ENCODE data around the gene ZNF860. TPM values are rescaled to one million over a fixed set of nuclear protein-coding genes. Genes with fewer than 3 reads are reported as not detected.

Gene ZNF860
- polyA plus RNA-seq, 3 donors = not detected

DNA sequence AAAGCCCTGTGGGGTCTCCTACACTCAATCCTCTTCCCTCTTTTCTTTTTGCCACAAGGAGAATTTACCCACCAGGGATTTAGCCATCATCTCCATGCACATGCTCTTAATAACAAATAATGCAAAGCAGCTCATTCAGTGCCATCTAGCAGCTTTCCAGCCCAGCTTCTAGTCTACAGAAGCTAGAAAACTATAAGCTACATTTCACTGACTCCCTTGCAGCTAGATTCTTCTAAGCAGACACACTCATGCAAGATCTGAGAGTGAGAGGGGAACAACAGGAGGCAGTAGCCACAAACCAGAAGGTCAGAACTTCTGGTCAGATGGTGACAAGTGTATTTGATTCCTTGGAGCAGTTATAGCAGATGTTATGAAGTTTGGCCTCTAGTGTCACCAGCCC, 26.0 kb upstream of the ZNF860 start:
- Histone ChIP-seq H3K9ac (ENCODE audit: insufficient read depth, low read length, poor library complexity, severe bottlenecking) (no peak overlapping the region), H3K4me2 (replicated peaks; ENCODE audit: extremely low read depth, low read length, poor library complexity, severe bottlenecking) (no peak overlapping the region), H3K9me3 (replicated peaks in 1 of 2; ENCODE audit: control insufficient read depth in 1 of 2, insufficient read depth in 1 of 2, low read length in 2 of 2) (peaks cover 10 to 14% of the 10 kb centered on the region in 2 donors), H4K20me1 (ENCODE audit: insufficient read depth, low read length) (no peaks in the 10 kb centered on the region), H3K4me3 (replicated peaks in 1 of 3; ENCODE audit: low read depth in 2 of 3, low read length in 3 of 3) (no peak overlapping the region), H3K79me2 (ENCODE audit: insufficient read depth, low read length) (no peaks in the 10 kb centered on the region), H3K4me1 (ENCODE audit: control insufficient read depth in 1 of 2, insufficient read depth in 2 of 2, low read length in 2 of 2) (no peaks in the 10 kb centered on the region), H2AFZ (ENCODE audit: insufficient read depth, low read depth, low read length, poor library complexity, severe bottlenecking) (no peak overlapping the region), H3K36me3 (replicated peaks in 1 of 2; ENCODE audit: control insufficient read depth in 1 of 2, insufficient read depth in 2 of 2, low read length in 2 of 2) (no peaks in the 10 kb centered on the region), H3K27me3 (ENCODE audit: control insufficient read depth in 2 of 2, insufficient read depth in 2 of 2, low read length in 2 of 2) (no peaks in the 10 kb centered on the region), H3K27ac (ENCODE audit: low read depth in 1 of 2, low read length in 2 of 2) (no peak overlapping the region)
- Mint-ChIP-seq H3K36me3 (no peaks in the 10 kb centered on the region), H3K27me3 (ENCODE audit: low read depth in 3 of 3) (peaks cover 1 to 10% (median 6%) of the 10 kb centered on the region in 3 donors), H3K27ac (peak overlapping the region in 1 of 7 donors; percentile 34), H3K9me3 (peaks cover 0 to 15% (median 9%) of the 10 kb centered on the region in 7 donors), H3K4me3 (no peak overlapping the region), H3K4me1 (no peaks in the 10 kb centered on the region)
- DNase-seq = no peak
- TF ChIP-seq, protein P1, sequence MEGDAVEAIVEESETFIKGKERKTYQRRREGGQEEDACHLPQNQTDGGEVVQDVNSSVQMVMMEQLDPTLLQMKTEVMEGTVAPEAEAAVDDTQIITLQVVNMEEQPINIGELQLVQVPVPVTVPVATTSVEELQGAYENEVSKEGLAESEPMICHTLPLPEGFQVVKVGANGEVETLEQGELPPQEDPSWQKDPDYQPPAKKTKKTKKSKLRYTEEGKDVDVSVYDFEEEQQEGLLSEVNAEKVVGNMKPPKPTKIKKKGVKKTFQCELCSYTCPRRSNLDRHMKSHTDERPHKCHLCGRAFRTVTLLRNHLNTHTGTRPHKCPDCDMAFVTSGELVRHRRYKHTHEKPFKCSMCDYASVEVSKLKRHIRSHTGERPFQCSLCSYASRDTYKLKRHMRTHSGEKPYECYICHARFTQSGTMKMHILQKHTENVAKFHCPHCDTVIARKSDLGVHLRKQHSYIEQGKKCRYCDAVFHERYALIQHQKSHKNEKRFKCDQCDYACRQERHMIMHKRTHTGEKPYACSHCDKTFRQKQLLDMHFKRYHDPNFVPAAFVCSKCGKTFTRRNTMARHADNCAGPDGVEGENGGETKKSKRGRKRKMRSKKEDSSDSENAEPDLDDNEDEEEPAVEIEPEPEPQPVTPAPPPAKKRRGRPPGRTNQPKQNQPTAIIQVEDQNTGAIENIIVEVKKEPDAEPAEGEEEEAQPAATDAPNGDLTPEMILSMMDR (IDR thresholded peaks at IDR 0.05) = no peak
- intact Hi-C loops (cut with micrococcal nuclease) = no loop called here

DNA sequence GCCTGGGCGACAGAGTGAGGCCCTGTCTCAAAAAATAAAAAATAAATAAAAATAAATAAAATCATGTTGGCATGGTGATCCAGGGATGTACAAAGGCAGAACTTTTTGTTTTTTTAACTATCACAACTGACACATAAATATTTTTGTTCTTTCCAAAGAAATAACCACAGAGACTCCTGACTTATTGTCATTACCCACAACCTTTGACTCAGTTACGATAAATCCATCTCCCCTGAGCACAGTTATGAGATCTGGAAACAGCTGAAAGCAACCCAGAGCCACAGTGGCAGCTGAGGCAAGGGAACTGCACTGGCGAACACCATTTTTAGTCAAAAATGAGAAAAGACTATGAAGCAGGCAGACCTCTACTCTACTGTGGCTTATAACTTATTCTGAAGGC, 24.4 kb upstream of the ZNF860 start:
- Histone ChIP-seq H3K27ac (ENCODE audit: low read depth in 1 of 2, low read length in 2 of 2) (no peak overlapping the region), H3K9me3 (replicated peaks in 1 of 2; ENCODE audit: control insufficient read depth in 1 of 2, insufficient read depth in 1 of 2, low read length in 2 of 2) (peaks cover 10 to 14% of the 10 kb centered on the region in 2 donors), H3K36me3 (replicated peaks in 1 of 2; ENCODE audit: control insufficient read depth in 1 of 2, insufficient read depth in 2 of 2, low read length in 2 of 2) (no peaks in the 10 kb centered on the region), H2AFZ (ENCODE audit: insufficient read depth, low read depth, low read length, poor library complexity, severe bottlenecking) (no peak overlapping the region), H3K27me3 (ENCODE audit: control insufficient read depth in 2 of 2, insufficient read depth in 2 of 2, low read length in 2 of 2) (no peaks in the 10 kb centered on the region), H3K79me2 (ENCODE audit: insufficient read depth, low read length) (no peaks in the 10 kb centered on the region), H3K9ac (ENCODE audit: insufficient read depth, low read length, poor library complexity, severe bottlenecking) (no peak overlapping the region), H4K20me1 (ENCODE audit: insufficient read depth, low read length) (no peaks in the 10 kb centered on the region), H3K4me1 (ENCODE audit: control insufficient read depth in 1 of 2, insufficient read depth in 2 of 2, low read length in 2 of 2) (no peaks in the 10 kb centered on the region), H3K4me2 (replicated peaks; ENCODE audit: extremely low read depth, low read length, poor library complexity, severe bottlenecking) (no peak overlapping the region), H3K4me3 (replicated peaks in 1 of 3; ENCODE audit: low read depth in 2 of 3, low read length in 3 of 3) (no peak overlapping the region)
- 100% methylated on average over 1 of the region's 3 CpGs for WGBS (ENCODE audit: insufficient coverage)
- Mint-ChIP-seq H3K36me3 (no peaks in the 10 kb centered on the region), H3K27ac (no peak overlapping the region), H3K4me1 (no peaks in the 10 kb centered on the region), H3K4me3 (no peak overlapping the region), H3K27me3 (ENCODE audit: low read depth in 3 of 3) (peaks cover 1 to 16% (median 8%) of the 10 kb centered on the region in 3 donors), H3K9me3 (peaks cover 0 to 15% (median 9%) of the 10 kb centered on the region in 7 donors)
- TF ChIP-seq, protein P1 (IDR thresholded peaks at IDR 0.05) = no peak
- no peak for DNase-seq
- intact Hi-C loops (cut with micrococcal nuclease) = no loop called here

Data from CD14-positive monocyte (primary cell).